T-helper 9 cell (primary cell): ENCODE measurements around the gene RALGAPA2.

Experiments
- DNase-seq: peaks from one replicate; pipeline ENCODE4 v3.0.0-alpha.2; 2020

Gene RALGAPA2

DNA sequence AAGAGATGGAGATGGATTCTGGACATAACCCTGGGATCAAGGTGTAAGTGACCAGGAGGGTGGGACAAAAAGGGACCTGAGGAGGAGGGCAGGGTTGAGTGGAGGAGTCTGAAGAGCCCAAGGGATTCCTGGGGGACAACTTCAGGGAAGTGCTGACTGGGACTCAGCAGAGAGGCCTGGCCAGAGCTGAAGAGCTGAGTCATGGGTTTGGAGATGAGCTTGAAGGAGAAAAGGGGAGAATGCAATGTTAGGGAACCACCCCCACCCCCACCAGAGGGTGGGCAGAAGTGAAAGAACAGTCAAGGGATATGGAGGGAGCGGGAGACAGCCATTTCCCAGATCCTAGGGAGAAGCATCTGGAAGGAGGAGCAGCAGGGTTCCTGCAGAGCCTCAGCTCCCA, 289.3 kb downstream of the RALGAPA2 start:
- no peak for DNase-seq

- no peak for DNase-seq
Measured at GRCh38 chr20:20417876-20418676, 294.4 kb downstream of the RALGAPA2 start.

DNA sequence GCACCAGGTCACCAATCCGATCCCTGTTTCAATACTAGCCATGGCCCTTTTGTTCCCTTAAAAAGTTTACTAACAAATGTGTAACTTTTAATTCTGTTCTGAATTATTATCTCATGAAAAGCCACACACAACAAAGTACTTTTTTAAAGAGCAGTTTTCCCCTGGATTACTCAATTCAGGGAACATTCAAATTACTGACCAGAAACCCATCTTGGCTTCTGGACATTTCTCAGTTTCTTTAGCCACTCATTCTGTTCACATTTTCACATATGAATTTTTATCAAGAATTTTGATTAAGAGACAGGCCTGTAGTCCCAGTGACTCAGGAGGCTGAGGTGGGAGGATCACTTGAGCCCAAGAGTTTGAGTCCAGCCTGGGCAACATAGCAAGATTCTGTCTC, 297.1 kb downstream of the RALGAPA2 start:
- DNase-seq, result no peak

DNA sequence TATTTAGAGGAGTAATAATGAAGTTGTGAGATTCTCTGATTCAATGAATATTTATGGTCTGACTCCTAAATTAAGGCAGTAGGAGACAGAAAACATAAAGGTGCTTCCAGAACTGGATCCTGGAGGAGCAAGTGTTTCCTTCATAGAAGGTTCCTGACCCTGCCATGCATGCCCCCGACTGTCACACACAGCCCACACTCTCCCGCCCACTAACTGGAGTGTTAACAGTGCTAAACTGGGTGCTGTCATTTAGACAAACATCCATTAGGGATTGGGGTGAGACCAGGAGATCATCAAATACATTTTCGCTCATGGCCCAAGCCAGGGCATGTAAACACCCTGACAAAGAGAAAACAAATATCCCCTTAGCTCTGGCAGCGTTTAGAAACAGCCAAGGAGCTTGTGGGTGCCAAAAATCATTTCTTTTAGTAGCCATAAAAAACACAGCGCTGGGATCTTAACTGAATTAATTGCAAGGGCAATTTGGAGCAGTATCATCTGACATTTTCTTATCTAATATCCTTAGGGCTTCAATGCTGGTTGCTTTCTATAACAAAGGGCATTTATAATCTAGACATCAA, 297.7 kb downstream of the RALGAPA2 start:
- DNase-seq, result no peak

DNA sequence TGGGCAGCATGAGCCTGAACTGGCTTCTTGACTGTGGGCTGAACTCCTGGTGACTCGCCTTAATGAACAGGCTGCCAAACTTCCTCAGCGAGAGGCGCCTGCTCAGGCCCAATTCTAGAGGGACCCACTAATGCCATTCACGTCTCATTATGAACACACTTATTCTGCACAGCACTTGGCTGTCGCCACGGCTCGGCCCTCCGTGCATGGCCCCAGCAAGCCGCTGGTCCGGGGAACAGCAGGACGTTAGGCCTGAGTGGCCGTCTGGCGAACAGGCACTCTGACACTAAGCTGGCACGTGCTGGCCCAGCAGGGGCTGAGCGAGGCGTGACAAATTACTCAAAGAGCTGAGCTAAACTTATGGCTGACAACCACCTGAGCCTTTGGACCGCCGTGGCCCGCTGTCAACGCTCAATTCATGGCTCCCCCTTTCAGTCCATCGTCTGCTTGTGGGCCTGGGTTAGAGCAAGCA, 298.6 kb downstream of the RALGAPA2 start:
- no peak for DNase-seq

GRCh38 chr20:20412750-20413149, 299.7 kb downstream of the RALGAPA2 start:
- no peak for DNase-seq

GRCh38 chr20:20411836-20412235, 300.6 kb downstream of the RALGAPA2 start:
- DNase-seq, result no peak

- DNase-seq, result no peak
Measured at GRCh38 chr20:20411402-20411801, 301.0 kb downstream of the RALGAPA2 start.

DNA sequence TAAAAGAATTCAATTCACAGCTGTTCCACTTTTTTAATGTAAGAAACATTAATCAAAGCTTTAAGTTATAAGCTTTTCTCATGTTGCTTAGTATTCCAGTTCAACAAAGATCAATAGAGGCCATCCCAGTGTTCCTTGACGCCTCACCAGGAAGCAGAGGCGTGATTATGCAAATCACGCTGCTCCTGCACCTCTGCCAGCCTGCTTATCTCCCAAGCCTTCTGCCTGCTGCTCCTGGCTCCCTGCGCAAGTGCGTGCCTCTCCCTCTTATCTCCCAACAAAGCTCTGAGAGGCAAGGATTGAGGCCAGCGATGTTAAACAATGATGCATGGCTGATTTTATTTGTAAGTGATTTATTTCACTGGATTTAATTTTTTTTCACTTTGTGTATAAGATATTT, 301.8 kb downstream of the RALGAPA2 start:
- DNase-seq, result no peak

- DNase-seq, result no peak
Measured at GRCh38 chr20:20409331-20409730, 303.1 kb downstream of the RALGAPA2 start.

DNA sequence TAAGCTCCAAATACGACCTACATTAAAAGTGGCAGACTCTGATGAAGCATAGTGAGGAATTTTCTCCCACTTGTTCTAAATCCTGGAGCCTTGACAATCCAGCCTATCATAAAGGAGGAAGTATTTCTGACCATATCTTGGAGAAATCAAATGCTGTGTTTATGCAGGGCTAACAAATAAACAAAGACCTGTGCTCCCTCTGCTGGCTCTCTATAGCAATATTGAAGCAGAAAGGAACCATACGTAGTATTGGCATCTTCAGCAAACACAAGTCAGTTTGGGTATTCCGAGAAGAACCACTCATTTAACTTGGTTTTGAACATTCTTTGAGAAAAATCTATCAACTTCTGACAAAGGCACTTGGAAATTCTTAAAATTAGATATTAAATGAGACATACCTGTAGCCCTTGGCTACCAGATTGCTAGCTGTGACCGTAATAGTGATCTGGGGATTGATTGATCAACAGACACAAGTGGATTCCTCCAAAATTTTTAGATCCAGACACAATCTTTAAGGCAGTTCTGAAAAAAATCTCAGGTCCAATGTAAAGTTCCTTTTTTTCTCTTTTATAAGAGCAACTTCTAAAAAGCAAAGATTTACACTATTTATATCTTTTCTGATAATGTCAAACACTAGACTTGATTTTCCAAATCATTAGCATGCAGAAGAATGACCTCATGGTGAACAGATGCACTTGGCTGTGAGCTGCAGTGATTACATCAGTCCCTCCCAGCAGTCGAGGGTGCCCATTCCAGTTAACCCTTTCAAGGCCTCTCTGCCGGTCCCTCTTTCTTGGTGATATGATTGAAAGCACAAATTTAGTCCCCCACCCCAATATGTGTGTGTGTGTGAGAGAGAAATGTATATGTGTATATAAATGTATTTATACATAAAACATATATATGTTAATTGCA, 304.3 kb downstream of the RALGAPA2 start:
- no peak for DNase-seq

DNA sequence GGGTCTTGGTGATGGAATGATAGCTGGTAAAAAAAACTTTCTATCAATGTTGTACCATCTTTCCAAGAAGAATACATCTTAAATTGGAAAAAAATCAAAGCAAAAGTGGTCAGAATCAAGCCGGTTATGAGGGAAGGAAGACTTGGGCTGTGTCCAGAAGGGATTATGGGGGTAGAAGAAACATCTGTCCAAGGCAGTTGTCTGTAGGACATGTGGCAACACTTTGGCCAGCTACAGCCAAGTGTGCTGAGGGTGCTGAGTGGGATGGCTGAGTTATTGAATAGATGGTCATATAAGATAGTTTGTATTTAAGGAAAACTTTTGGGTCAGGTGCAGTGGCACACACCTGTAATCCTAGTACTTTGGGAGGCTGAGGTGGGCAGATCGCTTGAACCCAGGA, 306.1 kb downstream of the RALGAPA2 start:
- DNase-seq, result no peak

GRCh38 chr20:20405623-20406022, 306.8 kb downstream of the RALGAPA2 start:
- no peak for DNase-seq

GRCh38 chr20:20404633-20405032, 307.8 kb downstream of the RALGAPA2 start:
- no peak for DNase-seq

- DNase-seq, result no peak
Measured at GRCh38 chr20:20401991-20402390, 310.5 kb downstream of the RALGAPA2 start.

DNA sequence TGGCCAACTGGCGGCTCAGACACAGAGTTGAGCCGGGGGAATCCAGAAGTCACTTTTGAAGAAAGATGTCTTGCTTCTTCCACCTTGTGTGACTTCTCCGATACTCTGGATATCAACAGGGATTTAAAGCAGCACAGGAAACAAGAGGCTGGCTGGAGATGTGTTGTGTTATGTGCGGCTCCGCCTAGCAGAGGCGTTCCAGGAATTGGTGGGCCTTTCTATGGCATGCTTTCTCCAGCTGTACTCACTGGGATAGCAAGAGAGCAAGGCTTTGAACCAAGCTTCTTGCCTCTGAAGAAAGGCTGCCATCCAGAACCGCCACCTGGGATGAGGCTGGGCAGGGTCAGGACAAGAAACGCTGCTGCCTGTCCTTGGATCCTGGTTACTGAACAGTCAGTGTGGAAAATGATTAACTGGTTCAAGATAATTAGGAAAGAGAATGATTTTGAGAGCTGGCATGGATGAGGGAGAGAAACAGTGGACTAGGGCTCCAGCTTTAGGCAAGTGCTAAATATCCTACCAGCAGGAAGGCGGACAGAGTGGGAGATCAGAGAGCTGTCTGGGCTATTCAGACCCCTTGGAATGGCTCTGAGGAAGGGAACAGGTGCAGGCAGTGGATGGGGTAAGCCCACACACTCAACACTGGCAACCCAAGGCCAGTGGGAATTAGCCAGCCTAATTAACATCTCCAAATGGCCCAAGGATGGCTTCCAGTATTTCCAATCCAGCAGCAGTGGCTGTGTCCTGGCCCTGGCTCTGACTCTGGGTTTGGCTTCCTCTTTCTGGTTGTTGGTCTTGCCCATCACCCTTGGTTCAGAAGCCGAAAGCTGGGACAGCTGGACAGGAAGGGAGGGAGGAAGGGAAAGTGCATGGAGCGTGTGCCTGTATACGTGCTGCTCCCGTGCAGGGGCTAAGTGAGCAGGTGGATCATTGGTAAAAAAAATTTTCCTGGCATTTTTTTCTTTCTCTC, 312.6 kb downstream of the RALGAPA2 start:
- DNase-seq, result no peak

- no peak for DNase-seq
Measured at GRCh38 chr20:20398123-20398522, 314.3 kb downstream of the RALGAPA2 start.

DNA sequence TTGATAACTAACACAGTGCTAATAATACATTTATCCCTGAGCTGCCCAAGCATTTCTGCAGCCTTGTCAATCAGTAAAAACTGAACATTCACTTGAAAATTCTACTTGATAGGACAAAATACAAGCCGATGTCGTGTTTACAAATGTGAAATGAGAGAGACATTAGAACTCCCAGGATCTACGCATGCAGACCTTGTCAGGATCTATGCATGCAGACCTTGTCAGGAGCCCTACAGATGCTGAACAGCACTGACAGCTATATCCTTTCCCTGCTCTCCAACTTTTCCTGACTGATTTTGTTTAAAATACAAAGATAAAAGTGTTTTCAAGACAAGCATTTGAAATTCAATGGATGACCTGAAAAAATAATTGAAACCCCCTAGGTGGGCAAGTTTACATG, 315.6 kb downstream of the RALGAPA2 start:
- no peak for DNase-seq

- DNase-seq, result no peak
Measured at GRCh38 chr20:20395903-20396568, 316.4 kb downstream of the RALGAPA2 start.

DNA sequence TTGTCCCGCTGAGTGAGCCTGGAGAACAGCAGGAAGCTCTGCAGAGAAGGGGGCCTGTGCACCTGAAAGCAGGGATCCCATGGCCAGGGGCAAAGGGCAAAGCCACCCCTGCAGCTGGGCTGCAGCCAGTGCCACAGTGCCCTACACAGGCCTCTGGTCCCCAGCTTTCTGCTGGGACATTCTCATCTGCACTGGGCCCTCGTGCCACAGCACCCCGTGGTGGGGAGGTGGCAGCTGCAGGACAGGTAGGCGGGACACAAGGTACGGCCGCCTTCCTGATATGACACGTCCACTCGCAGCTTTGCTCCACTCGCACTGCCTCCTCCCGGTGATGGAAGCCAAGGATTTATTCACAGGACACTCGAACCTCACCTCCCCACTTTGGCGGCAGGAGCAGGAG, 317.4 kb downstream of the RALGAPA2 start:
- no peak for DNase-seq
